IMR-90 (cell line): ENCODE measurements around the gene TANGO2. TPM values are rescaled to one million over a fixed set of nuclear protein-coding genes. Genes with fewer than 3 reads are reported as not detected.

Experiments
- ATAC-seq: fragments of 200-7000 bp; cut with Tn5 transposase; 2 replicates; pipeline ENCODE4 v1.9.1; 2020; ENCODE audit warnings: low read depth, mild to moderate bottlenecking, moderate library complexity
- BruUV-seq: library from RNA; stranded (reverse); fragments of 400-500 nt; replicated peaks from 2 replicates; lab custom pipeline; 2021; lab: Mats Ljungman, UMichigan
- CTCF ChIA-PET: fragments of 300-600 bp; formaldehyde crosslinking; extraction: SDS; loops from one replicate; lab custom pipeline; 2021; ENCODE audit warnings: antibody characterized with exemption; lab: Yijun Ruan, JAX
- POLR2A ChIA-PET: fragments of 300-600 bp; sonication (Branson Sonifier 250); formaldehyde crosslinking; loops from one replicate; lab custom pipeline; 2022; ENCODE audit warnings: antibody characterized with exemption; ENCODE audit not compliant: unreplicated experiment; lab: Charles Lee
- DNase-seq: peaks from one replicate; pipeline ENCODE4 v3.0.0; 2013
- H2AFZ ChIP-seq: replicated peaks from 2 replicates; pipeline ENCODE3; 2013; ENCODE audit warnings: low read length, mild to moderate bottlenecking; ENCODE audit not compliant: poor library complexity
- H2AK5ac ChIP-seq: 2 replicates; pipeline ENCODE4 v1.6.1; 2013; ENCODE audit warnings: low read depth, low read length, inconsistent platforms
- H2AK9ac ChIP-seq: replicated peaks from 2 replicates; pipeline ENCODE3; 2013; ENCODE audit warnings: mild to moderate bottlenecking, low read depth, low read length, moderate library complexity; ENCODE audit not compliant: poor library complexity
- H2BK120ac ChIP-seq: 2 replicates; pipeline ENCODE4 v1.6.1; 2013; ENCODE audit warnings: low read depth, low read length, inconsistent platforms
- H2BK15ac ChIP-seq: 3 replicates; pipeline ENCODE4 v1.6.1; 2013; ENCODE audit warnings: low read depth, low read length, inconsistent platforms
- H2BK20ac ChIP-seq: 2 replicates; pipeline ENCODE4 v1.6.1; 2013; ENCODE audit warnings: low read depth, mild to moderate bottlenecking, inconsistent platforms, low read length, moderate library complexity
- H2BK5ac ChIP-seq: 2 replicates; pipeline ENCODE4 v1.6.1; 2013; ENCODE audit warnings: mild to moderate bottlenecking, low read depth, low read length, inconsistent platforms; ENCODE audit not compliant: poor library complexity, severe bottlenecking
- H3K14ac ChIP-seq: replicated peaks from 2 replicates; pipeline ENCODE4 v1.6.1; 2013; ENCODE audit warnings: low read depth, low read length, inconsistent platforms
- H3K18ac ChIP-seq: 2 replicates; pipeline ENCODE4 v1.6.1; 2013; ENCODE audit warnings: low read depth, low read length, control low read depth
- H3K23ac ChIP-seq: 2 replicates; pipeline ENCODE4 v1.6.1; 2013; ENCODE audit warnings: low read depth, low read length, inconsistent platforms
- H3K27ac ChIP-seq: 2 replicates; pipeline ENCODE4 v1.5.1; 2013; ENCODE audit warnings: mild to moderate bottlenecking, control low read depth, low read length; ENCODE audit not compliant: insufficient read depth
- H3K27me3 ChIP-seq: 2 replicates; pipeline ENCODE4 v1.6.1; 2013; ENCODE audit warnings: low read length; ENCODE audit not compliant: control insufficient read depth, insufficient read depth
- H3K36me3 ChIP-seq: 2 replicates; pipeline ENCODE4 v1.6.1; 2013; ENCODE audit warnings: low read length, mixed read lengths; ENCODE audit not compliant: control insufficient read depth, insufficient read depth
- H3K4ac ChIP-seq: 2 replicates; pipeline ENCODE4 v1.6.1; 2013; ENCODE audit warnings: low read depth, low read length, inconsistent platforms
- H3K4me1 ChIP-seq: 2 replicates; pipeline ENCODE4 v1.6.1; 2013; ENCODE audit warnings: low read length, mixed read lengths; ENCODE audit not compliant: control insufficient read depth, insufficient read depth
- H3K4me2 ChIP-seq: 2 replicates; pipeline ENCODE4 v1.6.1; 2013; ENCODE audit warnings: low read depth, mild to moderate bottlenecking, control low read depth, low read length, moderate library complexity
- H3K4me3 ChIP-seq: 2 replicates; pipeline ENCODE4 v1.5.1; 2013; ENCODE audit warnings: low read depth, mild to moderate bottlenecking, control low read depth, low read length, moderate library complexity; ENCODE audit not compliant: insufficient read depth
- H3K56ac ChIP-seq: 2 replicates; pipeline ENCODE4 v1.6.1; 2013; ENCODE audit warnings: low read length, inconsistent platforms; ENCODE audit not compliant: insufficient read depth; ENCODE audit errors: extremely low read depth
- H3K79me1 ChIP-seq, 2 experiments: 2 replicates each; pipeline ENCODE4 v1.6.1; 2013; ENCODE audit warnings: low read length in 2 of 2, inconsistent platforms in 1 of 2, low read depth in 1 of 2
- H3K9ac ChIP-seq: 2 replicates; pipeline ENCODE4 v1.6.1; 2013; ENCODE audit warnings: low read depth, low read length, control low read depth
- H3K9me1 ChIP-seq: 2 replicates; pipeline ENCODE4 v1.6.1; 2013; ENCODE audit warnings: low read length, inconsistent platforms; ENCODE audit not compliant: insufficient read depth
- H3K9me3 ChIP-seq: 2 replicates; pipeline ENCODE4 v1.6.1; 2013; ENCODE audit warnings: low read length; ENCODE audit not compliant: control insufficient read depth, insufficient read depth
- H4K20me1 ChIP-seq: 2 replicates; pipeline ENCODE4 v1.6.1; 2013; ENCODE audit warnings: low read length, inconsistent platforms; ENCODE audit not compliant: insufficient read depth
- H4K5ac ChIP-seq: 2 replicates; pipeline ENCODE4 v1.6.1; 2013; ENCODE audit warnings: mild to moderate bottlenecking, low read depth, low read length, control low read depth
- H4K8ac ChIP-seq, 2 experiments: 2 replicates each; pipeline ENCODE4 v1.6.1; 2013; ENCODE audit warnings: low read depth in 2 of 2, low read length in 2 of 2, control low read depth in 1 of 2, inconsistent platforms in 1 of 2
- H4K91ac ChIP-seq: 2 replicates; pipeline ENCODE4 v1.6.1; 2013; ENCODE audit warnings: low read depth, low read length, inconsistent platforms; ENCODE audit not compliant: insufficient read depth
- BHLHE40 ChIP-seq: fragments of 150-350 bp; IDR thresholded peaks from 2 replicates; pipeline ENCODE4 v1.6.1; 2016; ENCODE audit warnings: mild to moderate bottlenecking, low read depth, low read length
- CEBPB ChIP-seq: IDR thresholded peaks from 2 replicates; pipeline ENCODE4 v1.6.1; 2012; ENCODE audit warnings: low read depth, low read length, improper control_type of control experiment
- CHD1 ChIP-seq: IDR thresholded peaks from 2 replicates; pipeline ENCODE4 v1.6.1; 2012; ENCODE audit warnings: low read depth, low read length, improper control_type of control experiment
- FOS ChIP-seq: fragments of 150-350 bp; IDR thresholded peaks from 2 replicates; pipeline ENCODE4 v1.6.1; 2016; ENCODE audit warnings: low read depth, low read length
- MAFK ChIP-seq: IDR thresholded peaks from 2 replicates; pipeline ENCODE4 v1.6.1; 2012; ENCODE audit warnings: low read depth, low read length, improper control_type of control experiment
- MAZ ChIP-seq: IDR thresholded peaks from 2 replicates; pipeline ENCODE4 v1.6.1; 2012; ENCODE audit warnings: low read depth, mild to moderate bottlenecking, low read length, improper control_type of control experiment, moderate library complexity, borderline replicate concordance
- MXI1 ChIP-seq: IDR thresholded peaks from 2 replicates; pipeline ENCODE4 v1.6.1; 2012; ENCODE audit warnings: low read depth, mild to moderate bottlenecking, low read length, moderate library complexity, borderline replicate concordance
- POLR2A ChIP-seq: IDR thresholded peaks from 2 replicates; pipeline ENCODE4 v1.6.1; 2012; ENCODE audit warnings: mild to moderate bottlenecking, low read depth, low read length
- RAD21 ChIP-seq: IDR thresholded peaks from 2 replicates; pipeline ENCODE4 v1.6.1; 2012; ENCODE audit warnings: low read length, improper control_type of control experiment
- RCOR1 ChIP-seq: IDR thresholded peaks from 2 replicates; pipeline ENCODE4 v1.6.1; 2012; ENCODE audit warnings: mild to moderate bottlenecking, low read length, improper control_type of control experiment; ENCODE audit not compliant: insufficient replicate concordance
- RFX5 ChIP-seq: IDR thresholded peaks from 2 replicates; pipeline ENCODE4 v1.8.0; 2012; ENCODE audit warnings: low read depth, mild to moderate bottlenecking, low read length, moderate library complexity
- SMC3 ChIP-seq: fragments of 150-350 bp; IDR thresholded peaks from 2 replicates; pipeline ENCODE4 v1.6.1; 2016; ENCODE audit warnings: low read depth, mild to moderate bottlenecking, antibody characterized with exemption, low read length, moderate library complexity
- WGBS, 2 experiments: methylation state at CpG; one replicate each; pipeline versions ENCODE4 v1.1.5 to v1.1.7; 2013; ENCODE audit warnings: missing lambda C conversion rate in 2 of 2; ENCODE audit not compliant: insufficient read length in 1 of 2; ENCODE audit errors: extremely low coverage in 2 of 2; 5-methylcytosine and 5-hydroxymethylcytosine counted together
- dilution Hi-C: fragments of 300-500 bp; cut with HindIII; formaldehyde crosslinking; loops from one replicate; pipeline ENCODE4 v1.14.3; 2018; ENCODE audit warnings: low sequenced_read_pairs; ENCODE audit not compliant: unreplicated experiment
- in situ Hi-C: fragments of 300-500 bp; cut with MboI; formaldehyde crosslinking; loops from 3 replicates; pipeline ENCODE4 v1.14.3; 2019; ENCODE audit warnings: low sequenced_read_pairs, inconsistent platforms, mixed read lengths
- intact Hi-C: fragments of 100-400 bp; cut with micrococcal nuclease; formaldehyde crosslinking; loops from 2 replicates; pipeline ENCODE4 v1.10.0; 2022
- polyA plus RNA-seq, 3 experiments: library from polyadenylated mRNA; depleted of rRNA; stranded (reverse); fragments of >200 nt; gene quantifications; 2 replicates each; pipeline ENCODE4 v1.2.3, GENCODE V29; 2012; ENCODE audit warnings: low replicate concordance in 1 of 3
- total RNA-seq: library from RNA; depleted of rRNA; stranded (reverse); fragments of >200 nt; gene quantifications from 2 replicates; pipeline ENCODE4 v1.2.3, GENCODE V29; 2012
- TF ChIP-seq, protein P1 (sequence below): conservative IDR thresholded peaks from 2 replicates; pipeline ENCODE4 v1.5.1; 2012; ENCODE audit warnings: mild to moderate bottlenecking, low read depth, low read length, improper control_type of control experiment
- TF ChIP-seq, protein P2 (sequence below): fragments of 150-350 bp; IDR thresholded peaks from 2 replicates; pipeline ENCODE4 v1.6.1; 2016; ENCODE audit warnings: low read depth, mild to moderate bottlenecking, low read length, moderate library complexity, borderline replicate concordance

Gene TANGO2
- total and polyA plus RNA-seq, 2 of the 4 experiments (the other 2 are of a cell fraction): 45.1 to 75.1 TPM

DNA sequence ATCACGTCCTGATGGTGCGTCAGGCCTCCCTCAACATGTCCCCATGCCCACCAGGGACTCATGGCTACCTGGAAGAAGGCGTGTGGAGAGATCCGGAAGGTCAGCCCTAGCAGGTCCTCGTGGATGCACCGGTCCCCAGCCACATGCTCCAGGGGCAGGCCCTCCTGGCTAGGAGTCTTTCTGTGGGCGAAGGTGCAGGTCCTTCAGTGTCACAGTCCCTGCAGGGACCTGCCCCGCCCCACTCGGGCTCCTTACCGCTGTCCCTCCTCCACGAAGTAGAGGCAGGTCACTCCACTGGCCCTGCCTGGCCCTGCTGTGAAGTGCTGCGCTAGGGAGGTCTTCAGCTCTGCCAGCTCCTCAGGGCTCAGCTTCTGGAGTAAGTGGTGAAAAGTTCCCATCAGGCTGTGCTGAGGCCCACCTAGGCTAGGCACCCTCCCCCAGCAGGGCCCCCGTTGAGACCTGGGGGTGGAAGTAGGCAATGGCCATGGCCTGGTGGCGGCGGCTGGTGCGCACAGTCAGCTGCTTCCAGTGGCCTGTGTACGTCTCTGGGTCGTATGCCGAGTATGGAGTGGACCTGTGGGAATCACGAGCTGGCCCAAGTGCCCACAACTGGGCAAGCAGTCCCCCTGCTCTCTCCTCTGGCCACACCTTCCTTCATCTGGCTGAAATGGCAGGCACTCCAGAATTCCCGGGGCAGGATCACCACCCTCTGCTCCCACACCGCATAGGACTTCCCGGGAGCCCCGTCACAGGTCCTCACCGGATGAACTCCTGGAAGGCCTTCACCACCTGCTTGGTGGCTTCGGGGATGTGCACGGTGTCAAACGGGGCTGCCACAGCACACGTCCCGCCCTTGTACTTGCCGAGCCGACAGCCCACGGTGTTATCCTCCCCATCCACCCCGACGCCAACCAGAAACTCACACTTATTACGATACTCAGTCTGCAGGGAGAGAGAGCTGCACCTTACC, 93.9 kb downstream of the TANGO2 start:
- no peak overlapping the region for H3K4me3 ChIP-seq
- 94% methylated on average over 20 of the region's 36 CpGs; no CpG with 5 or more reads in 1 of the 2 experiments for WGBS, 2 experiments
- no peak overlapping the region for H2BK15ac ChIP-seq
- no peak overlapping the region for H2BK5ac ChIP-seq
- H2AK5ac ChIP-seq: no peak overlapping the region
- H3K27ac ChIP-seq: no peak overlapping the region
- peaks cover 60% of the 10 kb centered on the region for H3K36me3 ChIP-seq
- H3K27me3 ChIP-seq: no peaks in the 10 kb centered on the region
- no peak overlapping the region for H4K91ac ChIP-seq
- H2AK9ac ChIP-seq: peak overlapping the region; percentile 51
- no peaks in the 10 kb centered on the region for H3K9me3 ChIP-seq
- dilution Hi-C loops: no loop called here
- H4K5ac ChIP-seq: no peak overlapping the region
- H2BK20ac ChIP-seq: no peak overlapping the region
- no peak overlapping the region for H3K14ac ChIP-seq
- POLR2A ChIA-PET: no interaction called here
- no peak overlapping the region for H4K8ac ChIP-seq
- no peak for DNase-seq
- H3K9me1 ChIP-seq: no peaks in the 10 kb centered on the region
- H3K4me2 ChIP-seq: no peak overlapping the region
- in situ Hi-C loops: no loop called here
- peaks cover 6% of the 10 kb centered on the region for H3K4me1 ChIP-seq
- no peak overlapping the region for H3K23ac ChIP-seq
- H2AFZ ChIP-seq: no peak overlapping the region
- no peak overlapping the region for H3K56ac ChIP-seq
- H3K4ac ChIP-seq: no peak overlapping the region
- H3K79me1 ChIP-seq: peaks cover 11 to 37% of the 10 kb centered on the region in 2 experiments; a peak in 3 of 4 replicates
- no peak overlapping the region for H3K9ac ChIP-seq
- peaks cover 22% of the 10 kb centered on the region for H4K20me1 ChIP-seq
- H3K18ac ChIP-seq: no peak overlapping the region
- no peak overlapping the region for H2BK120ac ChIP-seq
- intact Hi-C loops: no loop called here
- CTCF ChIA-PET: no interaction called here
- ATAC-seq: no peak
- no TSS peak for BruUV-seq
- TF ChIP-seq CEBPB (no peak), BHLHE40 (no peak), RCOR1 (no peak), RAD21 (no peak), RFX5 (no peak), MAFK (no peak), MXI1 (no peak), SMC3 (no peak), MAZ (no peak), FOS (no peak), POLR2A (no peak; the same call in 1 of the 2 replicates), CHD1 (no peak)
- TF ChIP-seq, protein P1, sequence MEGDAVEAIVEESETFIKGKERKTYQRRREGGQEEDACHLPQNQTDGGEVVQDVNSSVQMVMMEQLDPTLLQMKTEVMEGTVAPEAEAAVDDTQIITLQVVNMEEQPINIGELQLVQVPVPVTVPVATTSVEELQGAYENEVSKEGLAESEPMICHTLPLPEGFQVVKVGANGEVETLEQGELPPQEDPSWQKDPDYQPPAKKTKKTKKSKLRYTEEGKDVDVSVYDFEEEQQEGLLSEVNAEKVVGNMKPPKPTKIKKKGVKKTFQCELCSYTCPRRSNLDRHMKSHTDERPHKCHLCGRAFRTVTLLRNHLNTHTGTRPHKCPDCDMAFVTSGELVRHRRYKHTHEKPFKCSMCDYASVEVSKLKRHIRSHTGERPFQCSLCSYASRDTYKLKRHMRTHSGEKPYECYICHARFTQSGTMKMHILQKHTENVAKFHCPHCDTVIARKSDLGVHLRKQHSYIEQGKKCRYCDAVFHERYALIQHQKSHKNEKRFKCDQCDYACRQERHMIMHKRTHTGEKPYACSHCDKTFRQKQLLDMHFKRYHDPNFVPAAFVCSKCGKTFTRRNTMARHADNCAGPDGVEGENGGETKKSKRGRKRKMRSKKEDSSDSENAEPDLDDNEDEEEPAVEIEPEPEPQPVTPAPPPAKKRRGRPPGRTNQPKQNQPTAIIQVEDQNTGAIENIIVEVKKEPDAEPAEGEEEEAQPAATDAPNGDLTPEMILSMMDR: no peak
- TF ChIP-seq, protein P2, sequence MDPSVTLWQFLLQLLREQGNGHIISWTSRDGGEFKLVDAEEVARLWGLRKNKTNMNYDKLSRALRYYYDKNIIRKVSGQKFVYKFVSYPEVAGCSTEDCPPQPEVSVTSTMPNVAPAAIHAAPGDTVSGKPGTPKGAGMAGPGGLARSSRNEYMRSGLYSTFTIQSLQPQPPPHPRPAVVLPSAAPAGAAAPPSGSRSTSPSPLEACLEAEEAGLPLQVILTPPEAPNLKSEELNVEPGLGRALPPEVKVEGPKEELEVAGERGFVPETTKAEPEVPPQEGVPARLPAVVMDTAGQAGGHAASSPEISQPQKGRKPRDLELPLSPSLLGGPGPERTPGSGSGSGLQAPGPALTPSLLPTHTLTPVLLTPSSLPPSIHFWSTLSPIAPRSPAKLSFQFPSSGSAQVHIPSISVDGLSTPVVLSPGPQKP: no peak
